ENCODE measurements around the gene ASIC1. TPM values are rescaled to one million over a fixed set of nuclear protein-coding genes. Genes with fewer than 3 reads are reported as not detected.

The ASIC1 gene
- total and polyA plus RNA-seq, 2 of the 13 experiments (the other 11 are each of a cell fraction or from before 2014, with no cell fraction given), result 0.44 to 1.5 TPM

DNA sequence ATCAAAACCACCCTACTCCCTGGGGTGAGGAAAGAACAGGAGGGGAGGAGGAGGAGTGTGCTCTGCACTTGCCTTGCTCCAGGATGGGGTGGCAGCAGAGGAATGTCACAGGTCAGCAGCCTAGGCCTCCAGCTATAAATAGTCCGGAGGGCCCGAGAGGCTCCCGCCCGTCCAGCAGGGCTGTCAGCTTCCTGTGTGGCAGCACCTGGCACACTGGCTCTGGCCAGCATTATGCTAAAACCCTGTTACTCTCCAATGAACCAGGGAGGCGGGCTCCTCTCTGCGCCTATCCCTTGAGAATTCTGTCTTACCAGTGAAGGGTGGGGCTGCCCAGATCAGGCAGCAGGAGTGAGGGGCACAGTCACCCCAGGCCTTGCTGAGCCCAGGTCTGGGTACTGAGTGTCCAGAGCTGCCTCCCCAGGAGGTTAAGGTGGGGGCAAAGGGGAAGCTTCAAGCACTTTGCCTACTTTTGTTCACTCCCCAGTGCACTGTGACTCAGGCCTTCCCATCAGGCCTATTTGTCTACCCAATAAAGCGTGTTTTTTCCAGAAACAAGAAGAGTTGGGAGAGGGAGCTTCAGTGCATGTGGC, 53.5 kb downstream of the ASIC1 start (continued):
- TF ChIP-seq ZNF451 (CRISPR knock-in tag; IDR thresholded peaks at IDR 0.05) (no peak), ZNF12 (CRISPR knock-in tag; IDR thresholded peaks at IDR 0.05) (no peak), RFX5 (IDR thresholded peaks at IDR 0.05; ENCODE audit: low read depth, low read length) (peak; percentile 34; the same call in 1 of the 2 replicates), SP140L (CRISPR knock-in tag; IDR thresholded peaks at IDR 0.05; ENCODE audit: borderline replicate concordance) (no peak), TBP (CRISPR knock-in tag; IDR thresholded peaks at IDR 0.05) (no peak), MZF1 (CRISPR knock-in tag; IDR thresholded peaks at IDR 0.05; ENCODE audit: borderline replicate concordance) (no peak), ZNF383 (CRISPR knock-in tag; IDR thresholded peaks at IDR 0.05; ENCODE audit: borderline replicate concordance) (no peak), ZSCAN30 (CRISPR knock-in tag; IDR thresholded peaks at IDR 0.05) (no peak), HNRNPL (IDR thresholded peaks at IDR 0.05; ENCODE audit: low read depth, low read length) (peak; percentile 92), ZFAT (CRISPR knock-in tag; conservative IDR thresholded peaks at IDR 0.05) (no peak), MAFK (conservative IDR thresholded peaks at IDR 0.05 in 1 of 2, IDR thresholded peaks at IDR 0.05 in 1 of 2; ENCODE audit: low read length in 2 of 2) (no peak), SNAPC2 (CRISPR knock-in tag; IDR thresholded peaks at IDR 0.05) (no peak), CBX1 (IDR thresholded peaks at IDR 0.05; ENCODE audit: low read depth) (no peak), NRL (CRISPR knock-in tag; IDR thresholded peaks at IDR 0.05; ENCODE audit: borderline replicate concordance) (no peak), EED (CRISPR knock-in tag; IDR thresholded peaks at IDR 0.05) (no peak), SRY (CRISPR knock-in tag; IDR thresholded peaks at IDR 0.05) (peak; percentile 61; the same call in 1 of the 2 replicates), SOX6 (IDR thresholded peaks at IDR 0.05) (no peak), SOX6 (CRISPR knock-in tag; IDR thresholded peaks at IDR 0.05) (no peak; the same call in 1 of the 2 replicates), GATAD2A (CRISPR knock-in tag; IDR thresholded peaks at IDR 0.05) (no peak), ZNF20 (CRISPR knock-in tag; IDR thresholded peaks at IDR 0.05) (no peak), CBFB (CRISPR knock-in tag; IDR thresholded peaks at IDR 0.05) (no peak), PHF21A (CRISPR knock-in tag; IDR thresholded peaks at IDR 0.05) (peak; percentile 59; the same call in 1 of the 2 replicates)
- TF ChIP-seq, protein P1, sequence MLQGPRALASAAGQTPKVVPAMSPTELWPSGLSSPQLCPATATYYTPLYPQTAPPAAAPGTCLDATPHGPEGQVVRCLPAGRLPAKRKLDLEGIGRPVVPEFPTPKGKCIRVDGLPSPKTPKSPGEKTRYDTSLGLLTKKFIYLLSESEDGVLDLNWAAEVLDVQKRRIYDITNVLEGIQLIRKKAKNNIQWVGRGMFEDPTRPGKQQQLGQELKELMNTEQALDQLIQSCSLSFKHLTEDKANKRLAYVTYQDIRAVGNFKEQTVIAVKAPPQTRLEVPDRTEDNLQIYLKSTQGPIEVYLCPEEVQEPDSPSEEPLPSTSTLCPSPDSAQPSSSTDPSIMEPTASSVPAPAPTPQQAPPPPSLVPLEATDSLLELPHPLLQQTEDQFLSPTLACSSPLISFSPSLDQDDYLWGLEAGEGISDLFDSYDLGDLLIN (CRISPR knock-in tag; IDR thresholded peaks at IDR 0.05; ENCODE audit: borderline replicate concordance), result no peak
- TF ChIP-seq, protein P2, sequence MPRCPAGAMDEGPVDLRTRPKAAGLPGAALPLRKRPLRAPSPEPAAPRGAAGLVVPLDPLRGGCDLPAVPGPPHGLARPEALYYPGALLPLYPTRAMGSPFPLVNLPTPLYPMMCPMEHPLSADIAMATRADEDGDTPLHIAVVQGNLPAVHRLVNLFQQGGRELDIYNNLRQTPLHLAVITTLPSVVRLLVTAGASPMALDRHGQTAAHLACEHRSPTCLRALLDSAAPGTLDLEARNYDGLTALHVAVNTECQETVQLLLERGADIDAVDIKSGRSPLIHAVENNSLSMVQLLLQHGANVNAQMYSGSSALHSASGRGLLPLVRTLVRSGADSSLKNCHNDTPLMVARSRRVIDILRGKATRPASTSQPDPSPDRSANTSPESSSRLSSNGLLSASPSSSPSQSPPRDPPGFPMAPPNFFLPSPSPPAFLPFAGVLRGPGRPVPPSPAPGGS (CRISPR knock-in tag; IDR thresholded peaks at IDR 0.05), result no peak
- TF ChIP-seq, protein P3, sequence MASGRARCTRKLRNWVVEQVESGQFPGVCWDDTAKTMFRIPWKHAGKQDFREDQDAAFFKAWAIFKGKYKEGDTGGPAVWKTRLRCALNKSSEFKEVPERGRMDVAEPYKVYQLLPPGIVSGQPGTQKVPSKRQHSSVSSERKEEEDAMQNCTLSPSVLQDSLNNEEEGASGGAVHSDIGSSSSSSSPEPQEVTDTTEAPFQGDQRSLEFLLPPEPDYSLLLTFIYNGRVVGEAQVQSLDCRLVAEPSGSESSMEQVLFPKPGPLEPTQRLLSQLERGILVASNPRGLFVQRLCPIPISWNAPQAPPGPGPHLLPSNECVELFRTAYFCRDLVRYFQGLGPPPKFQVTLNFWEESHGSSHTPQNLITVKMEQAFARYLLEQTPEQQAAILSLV (CRISPR knock-in tag; IDR thresholded peaks at IDR 0.05; ENCODE audit: borderline replicate concordance), result no peak
- TF ChIP-seq, protein P4, sequence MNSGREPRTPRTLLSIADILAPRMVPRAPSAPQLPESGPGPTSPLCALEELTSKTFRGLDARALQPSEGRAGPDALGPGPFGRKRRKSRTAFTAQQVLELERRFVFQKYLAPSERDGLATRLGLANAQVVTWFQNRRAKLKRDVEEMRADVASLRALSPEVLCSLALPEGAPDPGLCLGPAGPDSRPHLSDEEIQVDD (CRISPR knock-in tag; IDR thresholded peaks at IDR 0.05; ENCODE audit: borderline replicate concordance), result no peak

All from HepG2 (cell line).